GM12878 (cell line): ENCODE measurements around the gene CXCL17. TPM values are rescaled to one million over a fixed set of nuclear protein-coding genes. Genes with fewer than 3 reads are reported as not detected.

Experiments
- ATAC-seq: fragments of 200-7000 bp; cut with Tn5 transposase; 3 replicates; pipeline ENCODE4 v1.9.1; 2020; ENCODE audit warnings: mild to moderate bottlenecking, moderate library complexity
- BruUV-seq: library from RNA; stranded (reverse); fragments of 400-500 nt; replicated peaks from 2 replicates; lab custom pipeline; 2021; lab: Mats Ljungman, UMichigan
- CTCF ChIA-PET: fragments of 300-600 bp; sonication (Branson Sonifier 250); formaldehyde crosslinking; extraction: SDS; loops from one replicate; lab custom pipeline; 2021; ENCODE audit warnings: inconsistent platforms; lab: Yijun Ruan, JAX
- POLR2A ChIA-PET: fragments of 350-600 bp; formaldehyde crosslinking; extraction: SDS; loops from one replicate; lab custom pipeline; 2021; ENCODE audit warnings: inconsistent platforms; lab: Charles Lee
- RAD21 ChIA-PET: fragments of 300-600 bp; sonication (Branson Sonifier 250); formaldehyde crosslinking; loops from one replicate; lab custom pipeline; 2023; ENCODE audit warnings: antibody characterized with exemption; ENCODE audit not compliant: unreplicated experiment; lab: Charles Lee
- SMC1A ChIA-PET: fragments of 300-600 bp; sonication (Branson Sonifier 250); formaldehyde crosslinking; loops from one replicate; lab custom pipeline; 2023; ENCODE audit not compliant: unreplicated experiment, uncharacterized antibody; lab: Charles Lee
- DNase-seq: peaks from one replicate; pipeline ENCODE4 v3.0.0-alpha.2; 2011; ENCODE audit warnings: low read depth, low spot score
- FAIRE-seq: peaks from 3 replicates; lab custom pipeline; 2011; peaks lifted over from hg19 to GRCh38; lab: Jason Lieb, UNC
- H2AFZ ChIP-seq: 2 replicates; pipeline ENCODE4 v1.6.0; 2011; ENCODE audit warnings: low read depth, low read length, control low read depth; ENCODE audit not compliant: control insufficient read depth
- H3K27ac ChIP-seq: 2 replicates; pipeline ENCODE4 v1.5.1; 2011; ENCODE audit warnings: control low read depth; ENCODE audit not compliant: control insufficient read depth, insufficient read depth
- H3K27me3 ChIP-seq, 2 experiments: replicated peaks in 1 of 2; 2 replicates each; pipeline versions ENCODE4 v1.6.0 to v1.6.1; 2011; ENCODE audit warnings: low read length in 1 of 2; ENCODE audit not compliant: control insufficient read depth in 2 of 2, insufficient read depth in 2 of 2
- H3K36me3 ChIP-seq, 2 experiments: 2 replicates each; pipeline ENCODE4 v1.5.1; 2011; ENCODE audit warnings: low read length in 1 of 2; ENCODE audit not compliant: control insufficient read depth in 2 of 2, insufficient read depth in 2 of 2
- H3K4me1 ChIP-seq: 2 replicates; pipeline ENCODE4 v1.6.1; 2011; ENCODE audit warnings: mild to moderate bottlenecking, low read length, moderate library complexity, mixed read lengths; ENCODE audit not compliant: control insufficient read depth, insufficient read depth
- H3K4me2 ChIP-seq: 2 replicates; pipeline ENCODE4 v1.6.0; 2011; ENCODE audit warnings: control low read depth; ENCODE audit not compliant: control insufficient read depth, insufficient read depth
- H3K4me3 ChIP-seq: fragments of 200-600 bp; sonication (generic); 2 replicates; pipeline ENCODE4 v1.5.1; 2016
- H3K79me2 ChIP-seq: 2 replicates; pipeline ENCODE4 v1.6.0; 2011; ENCODE audit warnings: low read length; ENCODE audit not compliant: control insufficient read depth, insufficient read depth
- H3K9ac ChIP-seq: 2 replicates; pipeline ENCODE4 v1.8.0; 2011; ENCODE audit warnings: low read length, control low read depth, mixed read lengths; ENCODE audit not compliant: control insufficient read depth, insufficient read depth
- H3K9me3 ChIP-seq: replicated peaks from 3 replicates; pipeline ENCODE4 v1.5.1; 2011; ENCODE audit warnings: mild to moderate bottlenecking, low read length; ENCODE audit not compliant: control insufficient read depth, insufficient read depth
- H4K20me1 ChIP-seq: 2 replicates; pipeline ENCODE4 v1.6.0; 2011; ENCODE audit not compliant: control insufficient read depth, insufficient read depth
- MEF2B ChIP-seq: fragments of 450-650 bp; IDR thresholded peaks from 2 replicates; pipeline ENCODE4 v1.6.1; 2018; ENCODE audit warnings: mild to moderate bottlenecking, moderate library complexity; ENCODE audit not compliant: partially characterized antibody, poor library complexity, severe bottlenecking
- NFIC ChIP-seq: IDR thresholded peaks from 2 replicates; pipeline ENCODE4 v1.6.1; 2012; ENCODE audit warnings: low read depth, mild to moderate bottlenecking, inconsistent platforms, low read length, moderate library complexity
- NFYB ChIP-seq: IDR thresholded peaks from 2 replicates; pipeline ENCODE4 v1.6.1; 2011; ENCODE audit warnings: low read depth, mild to moderate bottlenecking, low read length, improper control_type of control experiment, moderate library complexity; ENCODE audit not compliant: insufficient read depth
- POLR2AphosphoS2 ChIP-seq: IDR thresholded peaks from 2 replicates; pipeline ENCODE4 v1.6.1; 2011; ENCODE audit warnings: low read depth, mild to moderate bottlenecking, low read length, improper control_type of control experiment, moderate library complexity
- SMAD1 ChIP-seq: fragments of 450-650 bp; IDR thresholded peaks from 2 replicates; pipeline ENCODE4 v1.6.1; 2018; ENCODE audit warnings: mild to moderate bottlenecking, low read depth; ENCODE audit not compliant: partially characterized antibody
- SUZ12 ChIP-seq: fragments of 200-600 bp; sonication (generic); IDR thresholded peaks from one replicate; pipeline ENCODE4 v1.6.1; 2018; ENCODE audit warnings: antibody characterized with exemption, mild to moderate bottlenecking; ENCODE audit not compliant: unreplicated experiment
- ZNF217 ChIP-seq: fragments of 450-650 bp; IDR thresholded peaks from 2 replicates; pipeline ENCODE4 v1.6.1; 2017; ENCODE audit warnings: antibody characterized with exemption, mild to moderate bottlenecking
- ZZZ3 ChIP-seq: IDR thresholded peaks from 2 replicates; pipeline ENCODE4 v1.6.1; 2011; ENCODE audit warnings: low read depth; ENCODE audit not compliant: control insufficient read depth, insufficient read length
- WGBS: methylation state at CpG from one replicate; pipeline ENCODE4 v1.1.6; 2016; ENCODE audit warnings: low lambda C conversion rate; ENCODE audit not compliant: insufficient replicate concordance, insufficient coverage; ENCODE audit errors: missing lambda C conversion rate; 5-methylcytosine and 5-hydroxymethylcytosine counted together
- in situ Hi-C: fragments of 300-500 bp; cut with MboI; formaldehyde crosslinking; loops from 9 replicates; pipeline ENCODE4 v1.14.3; 2018; ENCODE audit warnings: mixed read lengths
- intact Hi-C: fragments of 100-400 bp; cut with micrococcal nuclease; formaldehyde crosslinking; loops from one replicate; pipeline ENCODE4 v1.14.2; 2022; ENCODE audit not compliant: unreplicated experiment
- polyA plus RNA-seq, 11 experiments: library from polyadenylated mRNA; depleted of rRNA in 4 of 11; unstranded in 6 of 11; stranded (reverse) in 5 of 11; fragments of >200 nt; fragmentation: Nextera tagmentation in 4 of 11; fragmentation: Illumina TruSeq in 1 of 11; extraction: Ambion mirVana in 4 of 11; extraction: Trizol in 1 of 11; gene quantifications; 1 replicate in 1 of 11; 2 replicates in 10 of 11; pipeline versions ENCODE4 v1.2.1 to v1.2.3, GENCODE V29; 2011 to 2016; ENCODE audit warnings: inconsistent platforms in 2 of 11, missing spikeins in 2 of 11, low read depth in 1 of 11
- total RNA-seq, 4 experiments: library from RNA; depleted of rRNA in 3 of 4; stranded (reverse); fragments of >200 nt in 3 of 4; fragmentation: Illumina TruSeq in 1 of 4; extraction: Trizol in 1 of 4; gene quantifications; 2 replicates each; pipeline versions ENCODE4 v1.2.1 to v1.2.3, GENCODE V29; 2013 to 2021
- TF ChIP-seq, protein P1 (sequence below): IDR thresholded peaks from 2 replicates; pipeline ENCODE4 v1.6.1; 2012; ENCODE audit warnings: low read depth, low read length, improper control_type of control experiment
- TF ChIP-seq, protein P2 (sequence below): IDR thresholded peaks from 2 replicates; pipeline ENCODE4 v1.6.1; 2012; ENCODE audit warnings: improper control_type of control experiment, low read depth, low read length; ENCODE audit not compliant: insufficient replicate concordance

CXCL17 gene
- total and polyA plus RNA-seq, 10 of the 15 experiments (the other 5 are each of a cell fraction or from before 2014, with no cell fraction given), result 0.13 to 0.24 (median 0.15) TPM; not detected in 7

DNA sequence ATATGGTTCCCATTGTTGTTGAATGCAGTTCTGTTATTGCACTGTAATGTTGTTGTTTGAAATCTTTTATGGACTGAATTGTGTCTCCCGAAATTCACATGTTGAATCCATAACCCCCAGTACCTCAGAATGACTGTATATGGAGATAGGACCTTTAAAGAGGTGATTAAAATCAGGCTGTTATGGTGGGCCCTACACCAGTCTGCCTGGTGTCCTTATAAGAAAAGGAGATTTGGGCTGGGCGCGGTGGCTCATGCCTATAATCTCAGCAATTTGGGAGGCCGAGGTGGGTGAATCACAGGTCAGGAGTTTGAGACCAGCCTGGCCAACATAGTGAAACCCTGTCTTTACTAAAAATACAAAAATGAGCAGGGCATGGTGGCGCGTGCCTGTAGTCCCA is 7.4 kb downstream of the CXCL17 start:
- FAIRE-seq, result no peak
- TF ChIP-seq SUZ12 (no peak), NFIC (no peak), NFYB (no peak), POLR2AphosphoS2 (no peak), ZZZ3 (no peak), ZNF217 (no peak), MEF2B (no peak), SMAD1 (no peak)
- TF ChIP-seq, protein P1, sequence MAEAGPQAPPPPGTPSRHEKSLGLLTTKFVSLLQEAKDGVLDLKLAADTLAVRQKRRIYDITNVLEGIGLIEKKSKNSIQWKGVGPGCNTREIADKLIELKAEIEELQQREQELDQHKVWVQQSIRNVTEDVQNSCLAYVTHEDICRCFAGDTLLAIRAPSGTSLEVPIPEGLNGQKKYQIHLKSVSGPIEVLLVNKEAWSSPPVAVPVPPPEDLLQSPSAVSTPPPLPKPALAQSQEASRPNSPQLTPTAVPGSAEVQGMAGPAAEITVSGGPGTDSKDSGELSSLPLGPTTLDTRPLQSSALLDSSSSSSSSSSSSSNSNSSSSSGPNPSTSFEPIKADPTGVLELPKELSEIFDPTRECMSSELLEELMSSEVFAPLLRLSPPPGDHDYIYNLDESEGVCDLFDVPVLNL, result no peak
- TF ChIP-seq, protein P2, sequence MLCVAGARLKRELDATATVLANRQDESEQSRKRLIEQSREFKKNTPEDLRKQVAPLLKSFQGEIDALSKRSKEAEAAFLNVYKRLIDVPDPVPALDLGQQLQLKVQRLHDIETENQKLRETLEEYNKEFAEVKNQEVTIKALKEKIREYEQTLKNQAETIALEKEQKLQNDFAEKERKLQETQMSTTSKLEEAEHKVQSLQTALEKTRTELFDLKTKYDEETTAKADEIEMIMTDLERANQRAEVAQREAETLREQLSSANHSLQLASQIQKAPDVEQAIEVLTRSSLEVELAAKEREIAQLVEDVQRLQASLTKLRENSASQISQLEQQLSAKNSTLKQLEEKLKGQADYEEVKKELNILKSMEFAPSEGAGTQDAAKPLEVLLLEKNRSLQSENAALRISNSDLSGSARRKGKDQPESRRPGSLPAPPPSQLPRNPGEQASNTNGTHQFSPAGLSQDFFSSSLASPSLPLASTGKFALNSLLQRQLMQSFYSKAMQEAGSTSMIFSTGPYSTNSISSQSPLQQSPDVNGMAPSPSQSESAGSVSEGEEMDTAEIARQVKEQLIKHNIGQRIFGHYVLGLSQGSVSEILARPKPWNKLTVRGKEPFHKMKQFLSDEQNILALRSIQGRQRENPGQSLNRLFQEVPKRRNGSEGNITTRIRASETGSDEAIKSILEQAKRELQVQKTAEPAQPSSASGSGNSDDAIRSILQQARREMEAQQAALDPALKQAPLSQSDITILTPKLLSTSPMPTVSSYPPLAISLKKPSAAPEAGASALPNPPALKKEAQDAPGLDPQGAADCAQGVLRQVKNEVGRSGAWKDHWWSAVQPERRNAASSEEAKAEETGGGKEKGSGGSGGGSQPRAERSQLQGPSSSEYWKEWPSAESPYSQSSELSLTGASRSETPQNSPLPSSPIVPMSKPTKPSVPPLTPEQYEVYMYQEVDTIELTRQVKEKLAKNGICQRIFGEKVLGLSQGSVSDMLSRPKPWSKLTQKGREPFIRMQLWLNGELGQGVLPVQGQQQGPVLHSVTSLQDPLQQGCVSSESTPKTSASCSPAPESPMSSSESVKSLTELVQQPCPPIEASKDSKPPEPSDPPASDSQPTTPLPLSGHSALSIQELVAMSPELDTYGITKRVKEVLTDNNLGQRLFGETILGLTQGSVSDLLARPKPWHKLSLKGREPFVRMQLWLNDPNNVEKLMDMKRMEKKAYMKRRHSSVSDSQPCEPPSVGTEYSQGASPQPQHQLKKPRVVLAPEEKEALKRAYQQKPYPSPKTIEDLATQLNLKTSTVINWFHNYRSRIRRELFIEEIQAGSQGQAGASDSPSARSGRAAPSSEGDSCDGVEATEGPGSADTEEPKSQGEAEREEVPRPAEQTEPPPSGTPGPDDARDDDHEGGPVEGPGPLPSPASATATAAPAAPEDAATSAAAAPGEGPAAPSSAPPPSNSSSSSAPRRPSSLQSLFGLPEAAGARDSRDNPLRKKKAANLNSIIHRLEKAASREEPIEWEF, result no peak
- in situ Hi-C loops, result no loop called here

More for the DNA sequence above, 7.4 kb downstream of the CXCL17 start:
- H3K4me1 ChIP-seq, result no peaks in the 10 kb centered on the region
- CTCF ChIA-PET, result interaction anchor here (0.6 to 5.4 kb wide), 7 partner anchors 9 to 162 kb away, joined by 3 to 95 read pairs (median 8); no protein-coding TSS in a partner anchor
- intact Hi-C loops, result loop anchor here (10.0 kb wide), 1 partner anchor 331 kb away; no protein-coding TSS in a partner anchor
- BruUV-seq, result no TSS peak
- WGBS, result 44% methylated on average over 6 of the region's 6 CpGs
- H3K9ac ChIP-seq, result no peak overlapping the region
- H3K36me3 ChIP-seq, result no peaks in the 10 kb centered on the region
- H3K4me2 ChIP-seq, result no peak overlapping the region
- SMC1A ChIA-PET, result interaction anchor here (1.0 to 2.7 kb wide), 2 partner anchors 15 to 35 kb away, joined by 4 to 15 read pairs; no protein-coding TSS in a partner anchor
- RAD21 ChIA-PET, result interaction anchor here (0.6 to 2.6 kb wide), 3 partner anchors 15 to 1355 kb away, joined by 3 to 15 read pairs (median 3); no protein-coding TSS in a partner anchor
- H3K4me3 ChIP-seq, result no peak overlapping the region
- H3K27ac ChIP-seq, result no peak overlapping the region
- no peak for DNase-seq
- POLR2A ChIA-PET, result interaction anchor here (0.6 to 1.1 kb wide), 3 partner anchors 17 to 218 kb away, joined by 3 to 4 read pairs (median 4); no protein-coding TSS in a partner anchor
- no peaks in the 10 kb centered on the region for H3K9me3 ChIP-seq
- no peaks in the 10 kb centered on the region for H3K27me3 ChIP-seq
- H2AFZ ChIP-seq, result no peak overlapping the region
- H4K20me1 ChIP-seq, result no peaks in the 10 kb centered on the region
- no peak for ATAC-seq
- H3K79me2 ChIP-seq, result no peaks in the 10 kb centered on the region
